HepG2 (cell line): ENCODE results near the gene ACSM5. TPM values are rescaled to one million over a fixed set of nuclear protein-coding genes. Genes with fewer than 3 reads are reported as not detected.

Experiments
- FOSL2 ChIP-seq: sonication (generic); formaldehyde crosslinking; IDR thresholded peaks from 2 replicates; pipeline ENCODE4 v1.4.0; 2020; ENCODE audit warnings: missing genetic modification reagents
- FOXA3 ChIP-seq: IDR thresholded peaks from 2 replicates; pipeline ENCODE4 v1.6.1; 2016; ENCODE audit warnings: missing genetic modification reagents, missing compliant biosample characterization
- HOXA3 ChIP-seq: sonication (generic); formaldehyde crosslinking; IDR thresholded peaks from 2 replicates; pipeline ENCODE4 v1.5.0; 2020; ENCODE audit warnings: missing genetic modification reagents
- KLF6 ChIP-seq: IDR thresholded peaks from 2 replicates; pipeline ENCODE4 v1.8.0; 2016; ENCODE audit warnings: missing biosample characterization, missing genetic modification reagents
- MXI1 ChIP-seq: IDR thresholded peaks from 3 replicates; pipeline ENCODE4 v1.6.1; 2012; ENCODE audit warnings: low read depth, low read length, inconsistent platforms, borderline replicate concordance
- ZNF263 ChIP-seq: sonication (generic); formaldehyde crosslinking; IDR thresholded peaks from 2 replicates; pipeline ENCODE4 v1.4.0; 2020; ENCODE audit warnings: missing genetic modification reagents
- ZNF430 ChIP-seq: sonication (generic); formaldehyde crosslinking; IDR thresholded peaks from 2 replicates; pipeline ENCODE4 v1.9.0; 2021; ENCODE audit warnings: mild to moderate bottlenecking, missing genetic modification reagents
- ZNF670 ChIP-seq: sonication (generic); formaldehyde crosslinking; IDR thresholded peaks from 2 replicates; pipeline ENCODE4 v1.8.0; 2022; ENCODE audit warnings: mild to moderate bottlenecking, missing genetic modification reagents, borderline replicate concordance
- ZNF850 ChIP-seq: sonication (generic); formaldehyde crosslinking; conservative IDR thresholded peaks from 2 replicates; pipeline ENCODE4 v1.9.0; 2021; ENCODE audit warnings: mild to moderate bottlenecking, missing genetic modification reagents
- polyA plus RNA-seq, 8 experiments: library from polyadenylated mRNA; depleted of rRNA in 3 of 8; stranded (reverse) in 7 of 8; unstranded in 1 of 8; fragments of >200 nt; fragmentation: Illumina TruSeq in 4 of 8; extraction: Trizol in 4 of 8; gene quantifications; 2 replicates each; pipeline versions ENCODE4 v1.2.1 to v1.2.3, GENCODE V29; 2011 to 2016; ENCODE audit warnings: low read depth in 4 of 8, missing spikeins in 1 of 8, mixed read lengths in 1 of 8; ENCODE audit not compliant: insufficient read depth in 1 of 8
- total RNA-seq, 5 experiments: library from RNA; depleted of rRNA; stranded (reverse); fragments of >200 nt; fragmentation: Illumina TruSeq; extraction: Trizol; gene quantifications; 2 replicates each; pipeline ENCODE4 v1.2.3, GENCODE V29; 2016; ENCODE audit warnings: low read depth in 1 of 5
- TF ChIP-seq, protein P1 (sequence below): sonication (generic); formaldehyde crosslinking; IDR thresholded peaks from 2 replicates; pipeline ENCODE4 v1.9.0; 2021; ENCODE audit warnings: missing genetic modification reagents, mild to moderate bottlenecking, borderline replicate concordance
- TF ChIP-seq, protein P2 (sequence below): IDR thresholded peaks from 2 replicates; pipeline ENCODE4 v1.4.0; 2020; ENCODE audit warnings: mild to moderate bottlenecking, missing genetic modification reagents
- TF ChIP-seq, protein P3 (sequence below): sonication (generic); formaldehyde crosslinking; IDR thresholded peaks from 2 replicates; pipeline ENCODE4 v1.4.0; 2020; ENCODE audit warnings: mild to moderate bottlenecking, missing genetic modification reagents
- TF ChIP-seq, protein P4 (sequence below): sonication (generic); IDR thresholded peaks from 2 replicates; pipeline ENCODE4 v1.6.1; 2016; ENCODE audit warnings: low read depth, borderline replicate concordance

The ACSM5 gene
- total and polyA plus RNA-seq, 2 of the 13 experiments (the other 11 are each of a cell fraction or from before 2014, with no cell fraction given) = 9.1 to 15.0 TPM

DNA sequence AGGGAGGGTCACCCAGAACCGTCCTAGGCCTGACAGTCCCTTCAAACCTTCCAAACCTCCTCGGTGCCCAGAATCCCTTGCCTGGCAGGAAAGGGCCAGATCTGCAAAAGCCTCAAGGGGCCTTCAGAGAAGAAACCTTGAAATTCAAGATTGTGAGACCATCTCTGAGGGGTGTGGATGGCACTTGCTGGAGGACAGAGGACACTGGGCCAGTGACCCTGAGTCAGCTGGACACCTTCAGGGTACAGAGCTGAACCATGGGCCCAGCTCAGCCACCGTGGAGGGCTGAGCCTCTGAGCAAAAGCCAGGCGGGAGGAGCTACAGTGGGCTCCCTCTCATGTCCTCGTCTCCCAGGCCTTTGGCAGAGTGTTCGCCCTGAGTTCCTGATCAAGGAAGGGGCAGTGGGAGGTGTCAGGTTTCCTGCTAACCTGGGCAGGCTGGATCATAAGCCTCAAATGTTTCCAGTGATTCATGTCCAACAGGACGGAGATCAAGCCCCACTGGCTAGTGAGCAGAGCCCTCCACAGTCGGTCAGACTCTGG lies 7.8 kb upstream of the ACSM5 start (continued):
- TF ChIP-seq ZNF670 (CRISPR knock-in tag) (no peak), ZNF263 (peak; percentile 80), FOSL2 (peak; percentile 27; the same call in 1 of the 2 replicates), MXI1 (peak; percentile 16; the same call in 1 of the 3 replicates), HOXA3 (CRISPR knock-in tag) (0 out of 2 replicates have a peak, but pooled peaks have one; percentile 12), KLF6 (peak; percentile 31; the same call in 1 of the 2 replicates), ZNF430 (CRISPR knock-in tag) (peak; percentile 54; the same call in 1 of the 2 replicates), FOXA3 (no peak), ZNF850 (no peak)
- TF ChIP-seq, protein P1, sequence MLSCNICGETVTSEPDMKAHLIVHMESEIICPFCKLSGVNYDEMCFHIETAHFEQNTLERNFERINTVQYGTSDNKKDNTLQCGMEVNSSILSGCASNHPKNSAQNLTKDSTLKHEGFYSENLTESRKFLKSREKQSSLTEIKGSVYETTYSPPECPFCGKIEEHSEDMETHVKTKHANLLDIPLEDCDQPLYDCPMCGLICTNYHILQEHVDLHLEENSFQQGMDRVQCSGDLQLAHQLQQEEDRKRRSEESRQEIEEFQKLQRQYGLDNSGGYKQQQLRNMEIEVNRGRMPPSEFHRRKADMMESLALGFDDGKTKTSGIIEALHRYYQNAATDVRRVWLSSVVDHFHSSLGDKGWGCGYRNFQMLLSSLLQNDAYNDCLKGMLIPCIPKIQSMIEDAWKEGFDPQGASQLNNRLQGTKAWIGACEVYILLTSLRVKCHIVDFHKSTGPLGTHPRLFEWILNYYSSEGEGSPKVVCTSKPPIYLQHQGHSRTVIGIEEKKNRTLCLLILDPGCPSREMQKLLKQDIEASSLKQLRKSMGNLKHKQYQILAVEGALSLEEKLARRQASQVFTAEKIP = no peak
- TF ChIP-seq, protein P2, sequence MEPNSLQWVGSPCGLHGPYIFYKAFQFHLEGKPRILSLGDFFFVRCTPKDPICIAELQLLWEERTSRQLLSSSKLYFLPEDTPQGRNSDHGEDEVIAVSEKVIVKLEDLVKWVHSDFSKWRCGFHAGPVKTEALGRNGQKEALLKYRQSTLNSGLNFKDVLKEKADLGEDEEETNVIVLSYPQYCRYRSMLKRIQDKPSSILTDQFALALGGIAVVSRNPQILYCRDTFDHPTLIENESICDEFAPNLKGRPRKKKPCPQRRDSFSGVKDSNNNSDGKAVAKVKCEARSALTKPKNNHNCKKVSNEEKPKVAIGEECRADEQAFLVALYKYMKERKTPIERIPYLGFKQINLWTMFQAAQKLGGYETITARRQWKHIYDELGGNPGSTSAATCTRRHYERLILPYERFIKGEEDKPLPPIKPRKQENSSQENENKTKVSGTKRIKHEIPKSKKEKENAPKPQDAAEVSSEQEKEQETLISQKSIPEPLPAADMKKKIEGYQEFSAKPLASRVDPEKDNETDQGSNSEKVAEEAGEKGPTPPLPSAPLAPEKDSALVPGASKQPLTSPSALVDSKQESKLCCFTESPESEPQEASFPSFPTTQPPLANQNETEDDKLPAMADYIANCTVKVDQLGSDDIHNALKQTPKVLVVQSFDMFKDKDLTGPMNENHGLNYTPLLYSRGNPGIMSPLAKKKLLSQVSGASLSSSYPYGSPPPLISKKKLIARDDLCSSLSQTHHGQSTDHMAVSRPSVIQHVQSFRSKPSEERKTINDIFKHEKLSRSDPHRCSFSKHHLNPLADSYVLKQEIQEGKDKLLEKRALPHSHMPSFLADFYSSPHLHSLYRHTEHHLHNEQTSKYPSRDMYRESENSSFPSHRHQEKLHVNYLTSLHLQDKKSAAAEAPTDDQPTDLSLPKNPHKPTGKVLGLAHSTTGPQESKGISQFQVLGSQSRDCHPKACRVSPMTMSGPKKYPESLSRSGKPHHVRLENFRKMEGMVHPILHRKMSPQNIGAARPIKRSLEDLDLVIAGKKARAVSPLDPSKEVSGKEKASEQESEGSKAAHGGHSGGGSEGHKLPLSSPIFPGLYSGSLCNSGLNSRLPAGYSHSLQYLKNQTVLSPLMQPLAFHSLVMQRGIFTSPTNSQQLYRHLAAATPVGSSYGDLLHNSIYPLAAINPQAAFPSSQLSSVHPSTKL (CRISPR knock-in tag) = peak; percentile 33; the same call in 1 of the 2 replicates
- TF ChIP-seq, protein P3, sequence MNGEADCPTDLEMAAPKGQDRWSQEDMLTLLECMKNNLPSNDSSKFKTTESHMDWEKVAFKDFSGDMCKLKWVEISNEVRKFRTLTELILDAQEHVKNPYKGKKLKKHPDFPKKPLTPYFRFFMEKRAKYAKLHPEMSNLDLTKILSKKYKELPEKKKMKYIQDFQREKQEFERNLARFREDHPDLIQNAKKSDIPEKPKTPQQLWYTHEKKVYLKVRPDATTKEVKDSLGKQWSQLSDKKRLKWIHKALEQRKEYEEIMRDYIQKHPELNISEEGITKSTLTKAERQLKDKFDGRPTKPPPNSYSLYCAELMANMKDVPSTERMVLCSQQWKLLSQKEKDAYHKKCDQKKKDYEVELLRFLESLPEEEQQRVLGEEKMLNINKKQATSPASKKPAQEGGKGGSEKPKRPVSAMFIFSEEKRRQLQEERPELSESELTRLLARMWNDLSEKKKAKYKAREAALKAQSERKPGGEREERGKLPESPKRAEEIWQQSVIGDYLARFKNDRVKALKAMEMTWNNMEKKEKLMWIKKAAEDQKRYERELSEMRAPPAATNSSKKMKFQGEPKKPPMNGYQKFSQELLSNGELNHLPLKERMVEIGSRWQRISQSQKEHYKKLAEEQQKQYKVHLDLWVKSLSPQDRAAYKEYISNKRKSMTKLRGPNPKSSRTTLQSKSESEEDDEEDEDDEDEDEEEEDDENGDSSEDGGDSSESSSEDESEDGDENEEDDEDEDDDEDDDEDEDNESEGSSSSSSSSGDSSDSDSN = peak; percentile 53; the same call in 1 of the 2 replicates
- TF ChIP-seq, protein P4, sequence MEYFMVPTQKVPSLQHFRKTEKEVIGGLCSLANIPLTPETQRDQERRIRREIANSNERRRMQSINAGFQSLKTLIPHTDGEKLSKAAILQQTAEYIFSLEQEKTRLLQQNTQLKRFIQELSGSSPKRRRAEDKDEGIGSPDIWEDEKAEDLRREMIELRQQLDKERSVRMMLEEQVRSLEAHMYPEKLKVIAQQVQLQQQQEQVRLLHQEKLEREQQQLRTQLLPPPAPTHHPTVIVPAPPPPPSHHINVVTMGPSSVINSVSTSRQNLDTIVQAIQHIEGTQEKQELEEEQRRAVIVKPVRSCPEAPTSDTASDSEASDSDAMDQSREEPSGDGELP = peak; percentile 65; the same call in 1 of the 2 replicates
